Pulmonary artery endothelial cell (primary cell): Measurements from ENCODE around the gene TIMP3. TPM values are rescaled to one million over a fixed set of nuclear protein-coding genes. Genes with fewer than 3 reads are reported as not detected.

Source experiments
- DNase-seq: peaks from one replicate; pipeline ENCODE4 v3.0.0-alpha.2; 2011; ENCODE audit warnings: low read depth, low spot score
- total RNA-seq: library from RNA; depleted of rRNA; stranded (reverse); fragments of >200 nt; gene quantifications from 2 replicates; pipeline ENCODE4 v1.2.3, GENCODE V29; 2014

The TIMP3 gene
- total RNA-seq, 1 donor from 2014 or later: 0.07 TPM

- DNase-seq: no peak
Observed at GRCh38 chr22:32805361-32805881, 3.9 kb downstream of the TIMP3 start.

- no peak for DNase-seq
Observed at GRCh38 chr22:32806296-32806695, 4.8 kb downstream of the TIMP3 start.

- no peak for DNase-seq
Observed at GRCh38 chr22:32808038-32808445, 6.5 kb downstream of the TIMP3 start.

GRCh38 chr22:32809786-32810554, 8.5 kb downstream of the TIMP3 start:
- no peak for DNase-seq

- DNase-seq: no peak
Observed at GRCh38 chr22:32810555-32811133, 9.1 kb downstream of the TIMP3 start.

GRCh38 chr22:32811788-32812545, 10.5 kb downstream of the TIMP3 start:
- DNase-seq: no peak

GRCh38 chr22:32814285-32814860, 12.9 kb downstream of the TIMP3 start:
- no peak for DNase-seq

- no peak for DNase-seq
Observed at GRCh38 chr22:32815059-32815458, 13.6 kb downstream of the TIMP3 start.

- no peak for DNase-seq
Observed at GRCh38 chr22:32815943-32816342, 14.4 kb downstream of the TIMP3 start.

GRCh38 chr22:32817137-32817730, 15.7 kb downstream of the TIMP3 start:
- DNase-seq: no peak

GRCh38 chr22:32818446-32819115, 17.1 kb downstream of the TIMP3 start:
- no peak for DNase-seq

- DNase-seq: no peak
Observed at GRCh38 chr22:32819120-32819519, 17.6 kb downstream of the TIMP3 start.

- no peak for DNase-seq
Observed at GRCh38 chr22:32820131-32821119, 18.9 kb downstream of the TIMP3 start.

GRCh38 chr22:32822179-32822877, 20.8 kb downstream of the TIMP3 start:
- no peak for DNase-seq

- no peak for DNase-seq
Observed at GRCh38 chr22:32823024-32823730, 21.7 kb downstream of the TIMP3 start.

GRCh38 chr22:32824531-32825312, 23.2 kb downstream of the TIMP3 start:
- no peak for DNase-seq

- DNase-seq: no peak
Observed at GRCh38 chr22:32826537-32826936, 25.0 kb downstream of the TIMP3 start.
